Activated T-cell treated with anti-CD3 and anti-CD28 coated beads, Interleukin-2, amount 50 U/mL, for 72 hours (primary cell): ENCODE results near the gene DHRS11. TPM values are rescaled to one million over a fixed set of nuclear protein-coding genes. Genes with fewer than 3 reads are reported as not detected.

Experiments used
- ATAC-seq, 2 donors: fragments of 150-1000 bp; cut with Tn5 transposase; replicated peaks in 1 of 2; 2 replicates each; pipeline ENCODE4 v1.10.0; 2021; ENCODE audit warnings: moderate library complexity in 2 of 2, mild to moderate bottlenecking in 1 of 2
- DNase-seq, 2 donors: peaks; one replicate each; pipeline ENCODE4 v3.0.0; 2021 to 2022; ENCODE audit warnings: mixed read lengths in 1 of 2
- H3K27ac Mint-ChIP-seq: one replicate; pipeline ENCODE4 v1.8.0; 2022; ENCODE audit warnings: mild to moderate bottlenecking, moderate library complexity, mixed read lengths
- H3K27me3 Mint-ChIP-seq: one replicate; pipeline ENCODE4 v1.8.0; 2022; ENCODE audit warnings: low read depth, mixed read lengths
- H3K36me3 Mint-ChIP-seq, 2 donors: one replicate each; pipeline ENCODE4 v1.8.0; 2022; ENCODE audit warnings: mixed read lengths in 2 of 2, mild to moderate bottlenecking in 1 of 2; ENCODE audit not compliant: insufficient read depth in 2 of 2
- H3K4me1 Mint-ChIP-seq: one replicate; pipeline ENCODE4 v1.8.0; 2022; ENCODE audit warnings: low read depth, mixed read lengths
- H3K4me3 Mint-ChIP-seq, 2 donors: one replicate each; pipeline ENCODE4 v1.8.0; 2022; ENCODE audit warnings: mild to moderate bottlenecking in 2 of 2, mixed read lengths in 2 of 2, moderate library complexity in 2 of 2
- H3K9me3 Mint-ChIP-seq, 2 donors: one replicate each; pipeline ENCODE4 v1.8.0; 2022; ENCODE audit warnings: mixed read lengths in 2 of 2
- total RNA-seq, 2 donors: library from RNA; stranded (reverse); gene quantifications; one replicate each; pipeline ENCODE4 v1.2.3, GENCODE V29; 2022

The DHRS11 gene
- total RNA-seq, 2 donors from 2014 or later, result 10.4 to 14.9 TPM

DNA sequence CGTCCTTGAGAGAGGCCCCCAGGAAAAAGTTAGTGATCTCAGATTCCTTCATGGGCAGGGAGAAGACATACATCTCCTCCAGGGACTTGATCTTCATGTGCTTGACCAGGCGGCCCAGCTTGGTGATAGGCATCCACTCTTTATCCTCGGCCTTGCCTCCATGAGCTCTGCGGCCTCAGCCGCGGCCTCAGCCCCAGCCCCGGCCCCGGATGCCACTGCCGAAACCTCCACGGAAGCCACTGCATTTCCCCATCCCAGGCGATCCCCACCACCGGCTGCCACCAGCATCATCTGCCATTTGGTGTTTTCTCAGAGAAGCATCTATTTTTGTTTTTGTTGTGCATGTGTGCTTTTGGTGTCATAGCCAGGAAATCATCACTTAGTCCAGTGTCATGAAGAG, 16.7 kb upstream of the DHRS11 start:
- H3K27ac Mint-ChIP-seq, result no peak overlapping the region
- no peaks in the 10 kb centered on the region for H3K9me3 Mint-ChIP-seq
- DNase-seq (no peak), ATAC-seq (no peak)
- H3K4me1 Mint-ChIP-seq, result peaks cover 10% of the 10 kb centered on the region
- H3K4me3 Mint-ChIP-seq, result no peak overlapping the region
- peaks cover 5 to 21% of the 10 kb centered on the region in 2 donors for H3K36me3 Mint-ChIP-seq
- H3K27me3 Mint-ChIP-seq, result no peaks in the 10 kb centered on the region

- Mint-ChIP-seq H3K4me1 (peaks cover 10% of the 10 kb centered on the region), H3K4me3 (no peak overlapping the region), H3K9me3 (no peaks in the 10 kb centered on the region), H3K27me3 (no peaks in the 10 kb centered on the region), H3K36me3 (peaks cover 7 to 33% of the 10 kb centered on the region in 2 donors), H3K27ac (no peak overlapping the region)
- ATAC-seq (no peak), DNase-seq (no peak)
These were observed 14.9 kb upstream of the DHRS11 start for GRCh38 chr17:36576793-36577192.

DNA sequence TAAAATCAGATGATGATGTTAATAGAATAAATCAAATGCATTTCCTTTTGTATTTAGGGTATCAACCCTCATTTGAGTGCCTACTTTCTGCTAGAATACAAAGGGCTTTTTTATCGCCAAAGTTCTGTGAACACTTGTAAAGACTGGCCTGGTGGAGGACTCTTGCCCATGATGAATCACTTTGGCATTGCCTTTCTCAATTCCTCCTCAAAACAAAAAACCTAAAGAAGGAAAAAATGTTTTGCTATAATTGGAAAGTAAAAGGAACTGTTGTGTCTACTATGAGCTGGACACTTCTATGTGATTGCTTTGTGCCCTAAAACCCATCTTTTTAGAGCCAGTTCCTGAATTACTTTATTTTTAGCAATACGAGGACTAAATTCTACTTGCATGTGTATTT, 13.0 kb upstream of the DHRS11 start:
- DNase-seq (no peak), ATAC-seq (no peak)
- H3K36me3 Mint-ChIP-seq, result peaks cover 7 to 28% of the 10 kb centered on the region in 2 donors
- no peaks in the 10 kb centered on the region for H3K27me3 Mint-ChIP-seq
- H3K9me3 Mint-ChIP-seq, result no peaks in the 10 kb centered on the region
- no peak overlapping the region for H3K4me3 Mint-ChIP-seq
- H3K27ac Mint-ChIP-seq, result no peak overlapping the region
- H3K4me1 Mint-ChIP-seq, result peaks cover 3% of the 10 kb centered on the region

GRCh38 chr17:36583787-36584186, 7.9 kb upstream of the DHRS11 start:
- no peak for DNase-seq
- Mint-ChIP-seq H3K4me3 (no peak overlapping the region), H3K27ac (no peak overlapping the region), H3K27me3 (no peaks in the 10 kb centered on the region), H3K36me3 (peaks cover 11 to 27% of the 10 kb centered on the region in 2 donors), H3K4me1 (no peaks in the 10 kb centered on the region), H3K9me3 (no peaks in the 10 kb centered on the region)
- no peak for ATAC-seq

- Mint-ChIP-seq H3K4me1 (peaks cover 17% of the 10 kb centered on the region), H3K36me3 (peaks cover 6 to 18% of the 10 kb centered on the region in 2 donors), H3K27ac (peak overlapping the region; percentile 31), H3K9me3 (no peaks in the 10 kb centered on the region), H3K4me3 (no peak overlapping the region), H3K27me3 (no peaks in the 10 kb centered on the region)
- ATAC-seq (no peak), DNase-seq (no peak)
These were observed 5.5 kb upstream of the DHRS11 start for GRCh38 chr17:36586138-36586537.

- Mint-ChIP-seq H3K27ac (no peak overlapping the region), H3K9me3 (no peaks in the 10 kb centered on the region), H3K4me1 (peaks cover 39% of the 10 kb centered on the region), H3K27me3 (no peaks in the 10 kb centered on the region), H3K4me3 (peak overlapping the region in 1 of 2 donors; percentile 52), H3K36me3 (peaks cover 4 to 14% of the 10 kb centered on the region in 2 donors)
- DNase-seq (no peak), ATAC-seq (peak; percentile 12 to 26)
These were observed 1.6 kb upstream of the DHRS11 start for GRCh38 chr17:36590082-36590481.

GRCh38 chr17:36592316-36592715, 637 bp downstream of the DHRS11 start:
- H3K27ac Mint-ChIP-seq, result no peak overlapping the region
- ATAC-seq (peak; percentile 3 to 17), DNase-seq (peak in 1 of 2 donors; percentile 25)
- peaks cover 39% of the 10 kb centered on the region for H3K4me1 Mint-ChIP-seq
- no peaks in the 10 kb centered on the region for H3K9me3 Mint-ChIP-seq
- H3K4me3 Mint-ChIP-seq, result peak overlapping the region; percentile 77 to 80
- H3K36me3 Mint-ChIP-seq, result peaks cover 2 to 8% of the 10 kb centered on the region in 2 donors
- H3K27me3 Mint-ChIP-seq, result no peaks in the 10 kb centered on the region

DNA sequence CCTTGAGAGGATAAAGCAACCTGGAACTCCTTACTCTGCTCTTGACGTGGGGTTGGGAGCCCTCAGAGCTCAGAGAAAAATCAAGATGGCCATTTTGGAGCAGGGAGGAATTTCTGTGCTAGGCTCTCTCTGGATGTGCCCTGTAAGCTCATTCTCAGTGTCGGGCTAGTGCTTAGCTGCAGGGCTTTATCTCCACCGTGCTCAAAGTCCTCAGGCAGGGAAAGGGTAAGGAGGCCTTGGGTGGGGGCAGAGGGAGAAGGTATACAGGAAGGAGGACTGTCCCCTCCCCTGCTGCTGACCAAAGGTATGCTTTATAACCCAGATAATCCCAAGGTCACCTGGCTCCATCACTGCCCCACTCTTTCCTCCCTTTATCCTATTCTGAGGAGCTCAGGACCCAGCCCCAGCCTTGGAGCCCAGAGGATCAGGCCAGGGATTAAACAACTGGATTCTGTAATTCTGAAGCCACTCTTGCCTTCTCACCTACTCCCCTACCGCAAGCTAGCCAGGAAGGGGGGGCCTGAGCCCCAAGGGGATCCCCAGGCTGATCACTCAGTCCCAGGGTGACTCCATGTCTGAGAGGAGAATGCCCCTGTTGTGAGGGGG, 1.1 kb downstream of the DHRS11 start:
- H3K4me3 Mint-ChIP-seq, result peak overlapping the region; percentile 77 to 80
- peak; percentile 23 to 28 for DNase-seq
- H3K36me3 Mint-ChIP-seq, result peaks cover 2 to 8% of the 10 kb centered on the region in 2 donors
- no peaks in the 10 kb centered on the region for H3K9me3 Mint-ChIP-seq
- H3K4me1 Mint-ChIP-seq, result peaks cover 39% of the 10 kb centered on the region
- ATAC-seq, result no peak
- H3K27ac Mint-ChIP-seq, result no peak overlapping the region
- H3K27me3 Mint-ChIP-seq, result no peaks in the 10 kb centered on the region

GRCh38 chr17:36593656-36594316, 2.1 kb downstream of the DHRS11 start:
- ATAC-seq (no peak), DNase-seq (no peak)
- no peak overlapping the region for H3K4me3 Mint-ChIP-seq
- H3K9me3 Mint-ChIP-seq, result no peaks in the 10 kb centered on the region
- H3K27me3 Mint-ChIP-seq, result no peaks in the 10 kb centered on the region
- peaks cover 39% of the 10 kb centered on the region for H3K4me1 Mint-ChIP-seq
- H3K36me3 Mint-ChIP-seq, result peaks cover 2 to 8% of the 10 kb centered on the region in 2 donors
- H3K27ac Mint-ChIP-seq, result peak overlapping the region; percentile 2

GRCh38 chr17:36594626-36595401, 3.1 kb downstream of the DHRS11 start:
- peaks cover 35% of the 10 kb centered on the region for H3K4me1 Mint-ChIP-seq
- no peak overlapping the region for H3K4me3 Mint-ChIP-seq
- H3K27ac Mint-ChIP-seq, result no peak overlapping the region

DNA sequence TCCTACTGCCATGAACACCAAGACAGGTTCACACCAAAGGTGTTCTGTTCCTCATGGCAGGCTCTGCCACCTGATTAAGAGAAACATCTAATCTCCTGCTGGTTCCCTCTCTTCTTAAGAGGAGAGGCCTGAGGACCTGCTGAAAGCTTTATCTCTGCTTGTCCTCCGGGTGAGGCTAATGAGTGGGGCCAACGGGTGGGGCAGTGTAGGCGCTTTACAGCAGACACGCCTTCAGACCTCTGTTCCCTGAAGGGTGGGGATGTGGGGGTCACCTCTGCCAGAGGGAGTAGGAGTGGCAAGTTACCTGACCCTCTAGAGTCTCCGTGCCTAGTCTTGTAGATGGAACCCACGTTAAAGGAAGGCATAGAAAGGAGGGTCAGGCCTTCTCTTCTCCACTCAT, 5.5 kb downstream of the DHRS11 start:
- Mint-ChIP-seq H3K36me3 (peaks cover 0 to 2% of the 10 kb centered on the region in 2 donors), H3K27ac (no peak overlapping the region), H3K4me3 (no peak overlapping the region), H3K4me1 (peaks cover 28% of the 10 kb centered on the region), H3K27me3 (no peaks in the 10 kb centered on the region), H3K9me3 (no peaks in the 10 kb centered on the region)
- DNase-seq (no peak), ATAC-seq (no peak)

More at GRCh38 chr17:36594626-36595401, 3.1 kb downstream of the DHRS11 start:
- no peaks in the 10 kb centered on the region for H3K9me3 Mint-ChIP-seq
- peaks cover under 1 to 2% of the 10 kb centered on the region in 2 donors for H3K36me3 Mint-ChIP-seq
- DNase-seq (no peak), ATAC-seq (no peak)
- H3K27me3 Mint-ChIP-seq, result no peaks in the 10 kb centered on the region

GRCh38 chr17:36597866-36598777, 6.4 kb downstream of the DHRS11 start:
- Mint-ChIP-seq H3K4me3 (no peak overlapping the region), H3K4me1 (peaks cover 19% of the 10 kb centered on the region), H3K27ac (no peak overlapping the region), H3K9me3 (no peaks in the 10 kb centered on the region), H3K27me3 (no peaks in the 10 kb centered on the region), H3K36me3 (peaks cover 0 to 2% of the 10 kb centered on the region in 2 donors)
- no peak for DNase-seq
- ATAC-seq, result no peak
